HEK293 (cell line): ENCODE results near the gene GMCL1.

ENCODE experiments used
- CTCF ChIA-PET: fragments of 350-600 bp; formaldehyde crosslinking; extraction: SDS; loops from one replicate; lab custom pipeline; 2021; ENCODE audit warnings: antibody characterized with exemption; lab: Yijun Ruan, JAX
- POLR2A ChIA-PET: fragments of 300-600 bp; formaldehyde crosslinking; extraction: SDS; loops from one replicate; lab custom pipeline; 2020; ENCODE audit warnings: antibody characterized with exemption, inconsistent platforms; lab: Yijun Ruan, JAX
- H3K27ac ChIP-seq: fragments of 200-500 bp; sonication (Bioruptor generic); 2 replicates; pipeline ENCODE4 v1.5.1; 2014; ENCODE audit warnings: low read depth, low read length, control low read depth, inconsistent platforms; ENCODE audit errors: extremely low read depth
- H3K36me3 ChIP-seq, 2 experiments: fragments of 200-500 bp in 1 of 2; sonication (Bioruptor generic) in 1 of 2; 1 replicate in 1 of 2; 2 replicates in 1 of 2; pipeline ENCODE4 v1.5.1; 2014 to 2017; ENCODE audit warnings: inconsistent platforms in 2 of 2, low read length in 2 of 2; ENCODE audit not compliant: control insufficient read depth in 2 of 2, insufficient read depth in 1 of 2
- H3K4me1 ChIP-seq: fragments of 200-500 bp; sonication (Bioruptor generic); 2 replicates; pipeline ENCODE4 v1.5.1; 2014; ENCODE audit warnings: mild to moderate bottlenecking, low read length, inconsistent platforms; ENCODE audit not compliant: control insufficient read depth, insufficient read depth
- H3K4me3 ChIP-seq: 2 replicates; pipeline ENCODE4 v1.5.1; 2011; ENCODE audit warnings: low read depth, mild to moderate bottlenecking, control low read depth, low read length, moderate library complexity
- H3K9me3 ChIP-seq: fragments of 200-500 bp; sonication (Bioruptor generic); 2 replicates; pipeline ENCODE4 v1.5.1; 2014; ENCODE audit warnings: low read depth, low read length, inconsistent platforms; ENCODE audit not compliant: control insufficient read depth, insufficient read depth
- GLI2 ChIP-seq: fragments of 450-650 bp; formaldehyde crosslinking; IDR thresholded peaks from 2 replicates; pipeline ENCODE4; 2017; ENCODE audit warnings: missing biosample characterization, missing genetic modification characterization, low read depth, borderline replicate concordance
- HOXA7 ChIP-seq: sonication (generic); formaldehyde crosslinking; IDR thresholded peaks from 2 replicates; pipeline ENCODE4 v1.8.1; 2022; ENCODE audit warnings: missing genetic modification reagents, borderline replicate concordance
- KLF1 ChIP-seq: fragments of 450-650 bp; formaldehyde crosslinking; IDR thresholded peaks from 2 replicates; pipeline ENCODE4 v1.5.1; 2016; ENCODE audit warnings: missing biosample characterization, missing genetic modification characterization
- ZBTB44 ChIP-seq: fragments of 450-650 bp; IDR thresholded peaks from 2 replicates; pipeline ENCODE4 v1.5.1; 2018; ENCODE audit warnings: missing biosample characterization, mild to moderate bottlenecking, missing genetic modification characterization
- ZFP37 ChIP-seq: fragments of 450-650 bp; formaldehyde crosslinking; IDR thresholded peaks from 2 replicates; pipeline ENCODE4 v1.5.1; 2016; ENCODE audit warnings: missing biosample characterization, missing genetic modification characterization
- ZNF140 ChIP-seq: fragments of 450-650 bp; formaldehyde crosslinking; IDR thresholded peaks from 2 replicates; pipeline ENCODE4 v1.5.1; 2016; ENCODE audit warnings: missing biosample characterization, missing genetic modification characterization
- ZNF174 ChIP-seq: fragments of 450-650 bp; formaldehyde crosslinking; IDR thresholded peaks from 2 replicates; pipeline ENCODE4 v1.5.0; 2017; ENCODE audit warnings: missing biosample characterization, mild to moderate bottlenecking, missing genetic modification characterization
- ZNF239 ChIP-seq: fragments of 450-650 bp; formaldehyde crosslinking; IDR thresholded peaks from 2 replicates; pipeline ENCODE4 v1.5.1; 2016; ENCODE audit warnings: missing biosample characterization, missing genetic modification characterization
- ZNF292 ChIP-seq: fragments of 450-650 bp; formaldehyde crosslinking; IDR thresholded peaks from 2 replicates; pipeline ENCODE4 v1.5.1; 2016; ENCODE audit warnings: low read depth, missing biosample characterization, missing genetic modification characterization, borderline replicate concordance
- ZNF311 ChIP-seq: fragments of 450-650 bp; formaldehyde crosslinking; IDR thresholded peaks from 2 replicates; pipeline ENCODE4 v1.5.1; 2017; ENCODE audit warnings: missing biosample characterization, missing genetic modification characterization, borderline replicate concordance
- ZNF350 ChIP-seq: fragments of 450-650 bp; formaldehyde crosslinking; IDR thresholded peaks from 2 replicates; pipeline ENCODE4 v1.5.0; 2017; ENCODE audit warnings: missing biosample characterization, mild to moderate bottlenecking, missing genetic modification characterization
- ZNF423 ChIP-seq: fragments of 450-650 bp; formaldehyde crosslinking; IDR thresholded peaks from 2 replicates; pipeline ENCODE4 v1.5.1; 2016; ENCODE audit warnings: missing biosample characterization, missing genetic modification characterization
- ZNF488 ChIP-seq: fragments of 450-650 bp; formaldehyde crosslinking; IDR thresholded peaks from 2 replicates; pipeline ENCODE4 v1.5.1; 2016; ENCODE audit warnings: missing biosample characterization, missing genetic modification characterization
- ZNF747 ChIP-seq: fragments of 450-650 bp; formaldehyde crosslinking; IDR thresholded peaks from 2 replicates; pipeline ENCODE4 v1.5.1; 2016; ENCODE audit warnings: missing biosample characterization, missing genetic modification characterization
- ZNF76 ChIP-seq: fragments of 450-650 bp; formaldehyde crosslinking; IDR thresholded peaks from 2 replicates; pipeline ENCODE4; 2016; ENCODE audit warnings: low read depth, missing biosample characterization, missing genetic modification characterization, borderline replicate concordance
- ZSCAN5A ChIP-seq: fragments of 450-650 bp; formaldehyde crosslinking; IDR thresholded peaks from 2 replicates; pipeline ENCODE4 v1.5.1; 2016; ENCODE audit warnings: missing biosample characterization, missing genetic modification characterization
- TF ChIP-seq, protein P1 (sequence below): fragments of 450-650 bp; formaldehyde crosslinking; IDR thresholded peaks from 2 replicates; pipeline ENCODE4 v1.5.1; 2016; ENCODE audit warnings: missing biosample characterization, missing genetic modification characterization, low read depth
- TF ChIP-seq, protein P2 (sequence below): fragments of 450-650 bp; formaldehyde crosslinking; IDR thresholded peaks from 2 replicates; pipeline ENCODE4 v1.5.1; 2017; ENCODE audit warnings: missing biosample characterization, missing genetic modification characterization
- TF ChIP-seq, protein P3 (sequence below): fragments of 450-650 bp; formaldehyde crosslinking; IDR thresholded peaks from 2 replicates; pipeline ENCODE4 v1.5.1; 2016; ENCODE audit warnings: missing biosample characterization, missing genetic modification characterization
- TF ChIP-seq, protein P4 (sequence below): fragments of 450-650 bp; formaldehyde crosslinking; IDR thresholded peaks from 2 replicates; pipeline ENCODE4 v1.5.1; 2016; ENCODE audit warnings: missing biosample characterization, missing genetic modification characterization, borderline replicate concordance

The GMCL1 gene

GRCh38 chr2:69786052-69786560 is 43.4 kb upstream of the GMCL1 start:
- TF ChIP-seq GLI2 (no peak), ZNF174 (tag by site-specific recombination) (no peak), ZNF292 (tag by site-specific recombination) (no peak), KLF1 (no peak), ZBTB44 (no peak), HOXA7 (CRISPR knock-in tag) (no peak), ZFP37 (tag by site-specific recombination) (no peak), ZNF239 (tag by site-specific recombination) (no peak), ZNF140 (tag by site-specific recombination) (no peak), ZSCAN5A (tag by site-specific recombination) (no peak), ZNF488 (tag by site-specific recombination) (no peak), ZNF350 (tag by site-specific recombination) (no peak), ZNF76 (tag by site-specific recombination) (no peak), ZNF311 (tag by site-specific recombination) (no peak), ZNF747 (tag by site-specific recombination) (no peak), ZNF423 (tag by site-specific recombination) (no peak)
- TF ChIP-seq, protein P1, sequence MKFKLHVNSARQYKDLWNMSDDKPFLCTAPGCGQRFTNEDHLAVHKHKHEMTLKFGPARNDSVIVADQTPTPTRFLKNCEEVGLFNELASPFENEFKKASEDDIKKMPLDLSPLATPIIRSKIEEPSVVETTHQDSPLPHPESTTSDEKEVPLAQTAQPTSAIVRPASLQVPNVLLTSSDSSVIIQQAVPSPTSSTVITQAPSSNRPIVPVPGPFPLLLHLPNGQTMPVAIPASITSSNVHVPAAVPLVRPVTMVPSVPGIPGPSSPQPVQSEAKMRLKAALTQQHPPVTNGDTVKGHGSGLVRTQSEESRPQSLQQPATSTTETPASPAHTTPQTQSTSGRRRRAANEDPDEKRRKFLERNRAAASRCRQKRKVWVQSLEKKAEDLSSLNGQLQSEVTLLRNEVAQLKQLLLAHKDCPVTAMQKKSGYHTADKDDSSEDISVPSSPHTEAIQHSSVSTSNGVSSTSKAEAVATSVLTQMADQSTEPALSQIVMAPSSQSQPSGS (tag by site-specific recombination), result no peak
- TF ChIP-seq, protein P2, sequence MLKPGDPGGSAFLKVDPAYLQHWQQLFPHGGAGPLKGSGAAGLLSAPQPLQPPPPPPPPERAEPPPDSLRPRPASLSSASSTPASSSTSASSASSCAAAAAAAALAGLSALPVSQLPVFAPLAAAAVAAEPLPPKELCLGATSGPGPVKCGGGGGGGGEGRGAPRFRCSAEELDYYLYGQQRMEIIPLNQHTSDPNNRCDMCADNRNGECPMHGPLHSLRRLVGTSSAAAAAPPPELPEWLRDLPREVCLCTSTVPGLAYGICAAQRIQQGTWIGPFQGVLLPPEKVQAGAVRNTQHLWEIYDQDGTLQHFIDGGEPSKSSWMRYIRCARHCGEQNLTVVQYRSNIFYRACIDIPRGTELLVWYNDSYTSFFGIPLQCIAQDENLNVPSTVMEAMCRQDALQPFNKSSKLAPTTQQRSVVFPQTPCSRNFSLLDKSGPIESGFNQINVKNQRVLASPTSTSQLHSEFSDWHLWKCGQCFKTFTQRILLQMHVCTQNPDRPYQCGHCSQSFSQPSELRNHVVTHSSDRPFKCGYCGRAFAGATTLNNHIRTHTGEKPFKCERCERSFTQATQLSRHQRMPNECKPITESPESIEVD (tag by site-specific recombination), result no peak
- TF ChIP-seq, protein P3, sequence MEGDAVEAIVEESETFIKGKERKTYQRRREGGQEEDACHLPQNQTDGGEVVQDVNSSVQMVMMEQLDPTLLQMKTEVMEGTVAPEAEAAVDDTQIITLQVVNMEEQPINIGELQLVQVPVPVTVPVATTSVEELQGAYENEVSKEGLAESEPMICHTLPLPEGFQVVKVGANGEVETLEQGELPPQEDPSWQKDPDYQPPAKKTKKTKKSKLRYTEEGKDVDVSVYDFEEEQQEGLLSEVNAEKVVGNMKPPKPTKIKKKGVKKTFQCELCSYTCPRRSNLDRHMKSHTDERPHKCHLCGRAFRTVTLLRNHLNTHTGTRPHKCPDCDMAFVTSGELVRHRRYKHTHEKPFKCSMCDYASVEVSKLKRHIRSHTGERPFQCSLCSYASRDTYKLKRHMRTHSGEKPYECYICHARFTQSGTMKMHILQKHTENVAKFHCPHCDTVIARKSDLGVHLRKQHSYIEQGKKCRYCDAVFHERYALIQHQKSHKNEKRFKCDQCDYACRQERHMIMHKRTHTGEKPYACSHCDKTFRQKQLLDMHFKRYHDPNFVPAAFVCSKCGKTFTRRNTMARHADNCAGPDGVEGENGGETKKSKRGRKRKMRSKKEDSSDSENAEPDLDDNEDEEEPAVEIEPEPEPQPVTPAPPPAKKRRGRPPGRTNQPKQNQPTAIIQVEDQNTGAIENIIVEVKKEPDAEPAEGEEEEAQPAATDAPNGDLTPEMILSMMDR, result no peak
- TF ChIP-seq, protein P4, sequence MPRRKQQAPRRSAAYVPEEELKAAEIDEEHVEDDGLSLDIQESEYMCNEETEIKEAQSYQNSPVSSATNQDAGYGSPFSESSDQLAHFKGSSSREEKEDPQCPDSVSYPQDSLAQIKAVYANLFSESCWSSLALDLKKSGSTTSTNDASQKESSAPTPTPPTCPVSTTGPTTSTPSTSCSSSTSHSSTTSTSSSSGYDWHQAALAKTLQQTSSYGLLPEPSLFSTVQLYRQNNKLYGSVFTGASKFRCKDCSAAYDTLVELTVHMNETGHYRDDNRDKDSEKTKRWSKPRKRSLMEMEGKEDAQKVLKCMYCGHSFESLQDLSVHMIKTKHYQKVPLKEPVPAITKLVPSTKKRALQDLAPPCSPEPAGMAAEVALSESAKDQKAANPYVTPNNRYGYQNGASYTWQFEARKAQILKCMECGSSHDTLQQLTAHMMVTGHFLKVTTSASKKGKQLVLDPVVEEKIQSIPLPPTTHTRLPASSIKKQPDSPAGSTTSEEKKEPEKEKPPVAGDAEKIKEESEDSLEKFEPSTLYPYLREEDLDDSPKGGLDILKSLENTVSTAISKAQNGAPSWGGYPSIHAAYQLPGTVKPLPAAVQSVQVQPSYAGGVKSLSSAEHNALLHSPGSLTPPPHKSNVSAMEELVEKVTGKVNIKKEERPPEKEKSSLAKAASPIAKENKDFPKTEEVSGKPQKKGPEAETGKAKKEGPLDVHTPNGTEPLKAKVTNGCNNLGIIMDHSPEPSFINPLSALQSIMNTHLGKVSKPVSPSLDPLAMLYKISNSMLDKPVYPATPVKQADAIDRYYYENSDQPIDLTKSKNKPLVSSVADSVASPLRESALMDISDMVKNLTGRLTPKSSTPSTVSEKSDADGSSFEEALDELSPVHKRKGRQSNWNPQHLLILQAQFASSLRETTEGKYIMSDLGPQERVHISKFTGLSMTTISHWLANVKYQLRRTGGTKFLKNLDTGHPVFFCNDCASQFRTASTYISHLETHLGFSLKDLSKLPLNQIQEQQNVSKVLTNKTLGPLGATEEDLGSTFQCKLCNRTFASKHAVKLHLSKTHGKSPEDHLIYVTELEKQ (tag by site-specific recombination), result no peak
- H3K4me1 ChIP-seq, result peaks cover 11% of the 10 kb centered on the region
- peaks cover 0 to 4% of the 10 kb centered on the region in 2 experiments; a peak in 1 of 3 replicates for H3K36me3 ChIP-seq
- no peak overlapping the region for H3K4me3 ChIP-seq
- no peaks in the 10 kb centered on the region for H3K9me3 ChIP-seq
- no peak overlapping the region for H3K27ac ChIP-seq
- CTCF ChIA-PET, result interaction anchor here (0.7 kb wide), 1 partner anchor 46 kb away, joined by 3 read pairs; no protein-coding TSS in a partner anchor
- POLR2A ChIA-PET, result no interaction called here
